Measurements from ENCODE around the gene JARID2.

Gene JARID2

DNA sequence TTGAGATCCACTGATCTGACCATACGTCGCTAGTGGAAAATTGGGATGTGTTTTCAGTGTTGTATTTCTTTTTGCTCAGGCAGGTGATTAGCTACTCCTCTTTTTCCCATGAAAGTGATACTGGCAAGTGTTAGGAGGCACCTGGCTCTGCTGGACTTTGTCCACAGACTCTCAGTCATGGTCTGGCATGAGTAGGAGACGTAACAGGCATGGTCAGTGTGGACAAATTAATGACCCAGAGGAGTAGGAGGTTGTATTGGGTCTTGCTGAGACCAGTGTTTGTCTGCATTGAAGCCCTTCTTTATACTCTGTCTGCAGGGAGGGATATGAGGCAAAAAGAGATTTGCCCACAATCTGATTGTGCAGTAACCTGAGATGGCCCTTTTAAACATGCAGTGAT is 238.3 kb downstream of the JARID2 start:
- DNase-seq (ENCODE audit: low read depth in 4 of 4, low spot score in 1 of 4) = no peak

DNA sequence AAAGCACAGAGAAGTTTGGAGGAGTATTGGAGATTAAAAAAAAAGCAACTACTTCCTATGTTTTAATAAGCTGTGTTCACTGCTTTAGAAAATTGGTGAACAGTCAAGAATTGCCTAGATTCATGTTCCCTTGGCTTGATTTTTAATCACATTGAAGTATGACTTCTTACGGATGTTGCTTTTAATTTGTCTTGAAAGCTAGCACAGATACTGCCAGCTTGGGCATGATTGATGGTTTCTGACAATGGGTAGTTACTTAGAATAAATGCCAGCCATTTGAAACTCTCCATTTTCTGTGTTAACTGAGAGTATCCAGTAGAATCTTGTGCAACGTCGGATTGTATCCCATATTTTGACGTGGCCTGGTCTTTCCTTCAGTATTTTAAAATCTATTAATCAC is 239.0 kb downstream of the JARID2 start:
- DNase-seq (ENCODE audit: low read depth in 4 of 4, low spot score in 1 of 4) = no peak

DNA sequence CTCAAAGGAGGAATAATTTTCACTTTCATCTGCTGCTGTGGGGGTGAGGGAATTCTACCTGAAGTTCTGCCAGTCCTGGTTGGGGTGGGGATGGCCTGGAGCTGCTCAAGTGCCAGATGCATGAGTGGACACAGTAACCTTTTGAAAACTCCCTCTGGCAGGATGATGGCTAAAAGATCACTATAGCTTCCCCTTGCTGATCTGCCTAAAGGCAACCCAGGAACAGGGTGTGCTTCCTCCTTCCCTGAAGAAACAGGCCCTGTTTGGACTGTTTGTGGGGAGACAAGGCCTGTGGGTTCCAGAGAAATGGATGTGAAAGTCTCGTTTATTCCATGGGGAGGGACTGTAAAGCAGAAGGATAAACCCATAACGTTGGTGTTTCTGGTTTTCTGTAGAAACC is 240.1 kb downstream of the JARID2 start:
- DNase-seq (ENCODE audit: low read depth in 4 of 4, low spot score in 1 of 4) = no peak

DNA sequence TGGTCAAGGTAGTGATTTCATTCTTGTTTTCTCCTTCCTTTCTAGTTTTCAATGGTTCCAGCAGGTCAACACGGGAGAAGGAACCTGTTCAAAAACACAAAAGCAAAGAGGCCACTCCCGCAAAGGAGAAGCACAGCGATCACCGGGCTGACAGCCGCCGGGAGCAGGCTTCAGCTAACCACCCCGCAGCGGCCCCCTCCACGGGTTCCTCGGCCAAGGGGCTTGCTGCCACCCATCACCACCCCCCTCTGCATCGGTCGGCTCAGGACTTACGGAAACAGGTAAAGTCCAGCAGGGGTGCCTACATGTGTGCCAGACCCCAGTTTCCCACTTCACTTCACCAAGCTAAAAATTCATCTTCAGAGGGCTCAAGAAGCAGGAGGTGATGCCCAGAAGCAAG is 241.4 kb downstream of the JARID2 start:
- no peak for DNase-seq (ENCODE audit: low read depth in 4 of 4, low spot score in 1 of 4)

DNA sequence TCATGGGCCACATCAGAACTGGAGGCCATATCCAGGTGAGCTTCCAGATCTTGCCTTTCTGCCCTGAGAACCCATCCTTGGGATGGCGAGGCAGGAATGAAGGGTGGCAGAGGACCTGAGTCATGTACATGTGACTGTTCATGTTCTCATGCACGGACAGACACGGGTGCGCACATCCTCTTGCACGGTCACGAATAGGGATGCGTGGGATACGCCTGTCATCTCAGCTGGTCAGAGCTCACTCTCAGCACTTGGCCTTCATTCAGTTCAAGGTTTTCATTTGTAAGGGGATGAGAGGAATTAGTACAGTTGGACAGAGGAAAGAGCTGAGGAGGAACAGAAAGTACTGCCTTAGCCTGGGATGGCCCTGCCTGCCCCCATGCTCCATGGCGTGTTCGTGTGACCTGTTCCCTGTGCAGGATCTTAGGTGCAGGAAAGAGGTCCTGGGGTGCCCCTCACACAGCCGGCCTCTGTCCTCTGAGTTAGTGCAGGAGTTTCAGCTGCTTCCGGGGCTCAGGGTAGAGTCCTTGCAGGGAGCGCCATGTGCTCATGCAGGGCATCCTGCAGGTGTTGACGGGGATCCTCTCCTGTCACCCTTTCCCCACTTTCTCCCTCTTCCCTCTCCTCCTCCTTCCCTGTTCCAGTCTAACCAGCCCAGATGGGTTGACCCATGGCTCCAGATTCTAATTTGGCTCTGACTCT is 243.5 kb downstream of the JARID2 start:
- no peak for DNase-seq (ENCODE audit: low read depth in 4 of 4, low spot score in 1 of 4)

DNA sequence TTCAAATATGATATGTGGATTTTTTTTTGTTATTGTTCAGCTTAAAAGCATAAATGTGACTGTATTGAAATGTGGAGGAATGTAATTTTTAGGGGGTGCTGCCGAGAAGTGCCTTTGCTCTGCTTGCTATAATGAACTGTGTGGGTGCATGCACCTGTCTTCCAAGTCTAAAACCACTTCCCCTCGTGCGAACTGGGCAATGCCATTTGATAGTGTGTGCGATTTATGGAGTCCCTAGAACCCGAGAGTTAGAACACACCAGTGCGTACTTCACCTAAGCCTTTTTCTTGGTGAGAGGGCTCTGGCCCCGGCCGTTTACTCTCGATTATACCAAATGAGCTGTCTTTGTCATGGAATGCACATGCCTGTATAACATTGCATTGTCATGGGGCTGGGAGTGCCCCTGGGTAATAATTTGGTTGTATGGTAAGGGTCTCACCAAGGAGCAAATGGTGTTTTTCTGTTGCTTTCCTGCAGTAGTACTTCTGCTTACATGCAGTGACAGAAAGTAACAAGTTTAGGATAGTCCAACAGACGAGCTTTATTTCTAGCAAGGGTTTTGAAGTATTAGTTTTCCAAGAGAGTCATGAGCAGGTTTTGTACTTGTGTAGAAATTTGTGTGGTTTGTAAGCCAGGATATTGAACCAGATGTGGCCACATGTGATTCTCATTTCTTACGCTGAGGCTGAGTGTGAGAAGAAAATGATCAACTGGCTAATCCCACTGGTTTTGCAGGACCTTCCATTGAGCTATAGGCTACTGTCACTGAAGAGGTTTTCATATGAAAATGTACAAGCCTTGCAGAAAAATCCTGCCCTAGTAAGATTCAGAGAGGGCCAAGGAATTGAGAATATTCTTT is 244.6 kb downstream of the JARID2 start:
- no peak for DNase-seq (ENCODE audit: low read depth in 4 of 4, low spot score in 1 of 4)

DNA sequence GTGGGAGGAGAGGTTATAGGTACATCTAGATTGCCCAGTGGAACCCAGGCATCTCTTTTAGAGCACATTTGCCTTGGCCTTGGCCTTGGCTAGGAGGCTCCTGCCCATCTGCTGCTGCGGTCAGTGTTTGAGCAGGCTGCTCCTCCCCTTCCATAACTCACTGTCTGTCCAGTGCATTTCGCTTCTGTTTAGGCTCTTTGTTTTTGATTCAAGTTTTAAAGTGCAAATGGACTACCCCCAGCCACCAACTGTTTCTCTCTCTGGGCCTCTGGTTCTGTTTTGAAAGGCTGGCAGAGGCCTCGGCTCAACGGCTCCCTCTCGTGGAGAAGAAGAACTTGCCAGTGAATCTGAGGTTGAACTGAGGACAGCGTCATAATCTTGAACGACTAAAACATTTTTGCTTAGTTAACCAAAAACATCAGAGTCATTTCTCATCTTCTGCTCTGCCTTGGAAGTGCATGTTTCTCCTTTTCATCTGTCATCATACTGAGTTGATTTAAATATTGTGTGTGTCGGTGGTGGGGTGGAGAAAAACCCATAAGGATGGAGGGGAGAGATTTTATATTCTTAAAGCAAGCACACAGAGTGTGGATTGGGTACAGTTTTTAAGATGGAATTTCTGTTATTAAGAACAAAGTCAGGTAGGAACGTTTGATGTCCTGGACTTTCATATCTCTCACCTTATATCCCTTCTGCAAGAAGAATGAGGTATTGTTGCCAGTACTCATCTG is 245.6 kb downstream of the JARID2 start:
- DNase-seq (ENCODE audit: low read depth in 4 of 4, low spot score in 1 of 4) = peak; percentile 53 to 69 (median 58)

DNA sequence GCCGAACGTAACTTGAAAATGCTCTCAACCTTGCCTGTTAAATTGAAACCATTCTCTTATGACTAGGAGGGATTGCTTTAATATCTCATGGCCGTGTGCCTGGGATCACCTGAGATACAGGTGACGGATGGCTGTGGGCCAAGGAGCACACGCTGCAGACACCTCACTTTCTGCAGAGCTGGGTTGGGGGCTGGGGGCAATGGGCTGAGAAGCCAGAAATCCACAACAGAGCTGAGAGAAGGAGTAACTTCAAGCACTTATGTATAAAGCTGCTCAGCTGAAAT is 246.1 kb downstream of the JARID2 start:
- DNase-seq (ENCODE audit: low read depth in 4 of 4, low spot score in 1 of 4) = no peak

DNA sequence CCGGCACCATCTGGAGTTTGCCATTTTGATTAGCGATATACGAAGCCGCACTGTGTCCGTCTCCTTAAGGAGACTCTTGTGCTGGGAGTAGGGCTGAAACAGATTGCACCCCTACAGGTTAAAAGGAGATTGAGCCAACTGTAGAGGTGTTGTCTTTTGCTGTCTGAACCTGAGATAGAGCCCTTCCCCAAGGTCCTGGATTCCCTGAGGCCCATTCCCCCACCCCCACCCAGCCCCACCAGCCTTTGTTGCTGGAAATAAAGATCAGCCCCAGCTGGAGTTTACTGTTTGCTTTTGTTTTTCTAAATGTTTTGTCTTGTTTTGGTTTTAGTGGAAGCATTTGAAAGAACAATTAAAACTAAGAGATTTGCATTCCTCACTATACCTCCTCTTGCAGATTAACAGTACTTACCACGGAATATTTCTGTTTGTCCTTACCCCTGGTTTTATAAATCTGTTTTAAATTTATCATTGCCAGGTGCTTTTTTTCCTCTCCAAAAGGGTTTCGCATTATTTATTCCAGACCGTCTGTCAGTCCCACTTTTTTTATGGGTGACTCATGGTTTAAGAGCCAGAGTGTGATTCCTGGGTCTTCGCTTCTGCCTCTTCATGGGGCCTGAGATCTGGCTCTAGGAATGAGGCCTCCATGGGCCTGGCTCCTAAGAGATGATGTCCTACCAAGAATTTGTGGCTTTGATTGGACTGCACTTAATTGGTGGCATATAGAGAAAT is 247.7 kb downstream of the JARID2 start:
- DNase-seq (ENCODE audit: low read depth in 4 of 4, low spot score in 1 of 4) = no peak

DNA sequence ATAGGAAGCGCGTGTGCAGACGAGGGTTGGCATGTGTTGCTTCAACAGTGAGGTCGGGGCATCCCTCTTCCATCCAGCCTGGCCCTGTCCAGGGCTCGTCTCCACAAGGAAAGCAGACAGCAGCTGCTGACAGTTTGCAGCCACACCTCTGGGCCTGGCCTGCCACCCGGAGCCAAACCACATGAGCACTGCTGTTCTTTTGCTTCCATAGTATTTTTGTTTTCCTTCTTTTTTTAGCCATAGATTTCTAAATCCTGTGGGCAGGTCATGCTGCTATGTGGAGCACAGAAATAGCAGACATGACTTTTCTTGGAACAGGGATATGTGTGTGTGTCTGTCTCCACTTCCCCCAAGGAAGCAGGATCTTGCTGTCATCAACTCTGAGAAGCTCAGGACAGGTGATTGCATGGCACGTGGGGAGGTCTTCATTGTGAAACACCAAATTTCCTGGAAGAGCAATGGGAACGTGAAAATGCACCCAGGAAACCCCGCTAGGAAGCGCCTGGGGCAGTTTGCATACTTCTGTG is 249.6 kb downstream of the JARID2 start:
- DNase-seq (ENCODE audit: low read depth in 4 of 4, low spot score in 1 of 4) = no peak

DNA sequence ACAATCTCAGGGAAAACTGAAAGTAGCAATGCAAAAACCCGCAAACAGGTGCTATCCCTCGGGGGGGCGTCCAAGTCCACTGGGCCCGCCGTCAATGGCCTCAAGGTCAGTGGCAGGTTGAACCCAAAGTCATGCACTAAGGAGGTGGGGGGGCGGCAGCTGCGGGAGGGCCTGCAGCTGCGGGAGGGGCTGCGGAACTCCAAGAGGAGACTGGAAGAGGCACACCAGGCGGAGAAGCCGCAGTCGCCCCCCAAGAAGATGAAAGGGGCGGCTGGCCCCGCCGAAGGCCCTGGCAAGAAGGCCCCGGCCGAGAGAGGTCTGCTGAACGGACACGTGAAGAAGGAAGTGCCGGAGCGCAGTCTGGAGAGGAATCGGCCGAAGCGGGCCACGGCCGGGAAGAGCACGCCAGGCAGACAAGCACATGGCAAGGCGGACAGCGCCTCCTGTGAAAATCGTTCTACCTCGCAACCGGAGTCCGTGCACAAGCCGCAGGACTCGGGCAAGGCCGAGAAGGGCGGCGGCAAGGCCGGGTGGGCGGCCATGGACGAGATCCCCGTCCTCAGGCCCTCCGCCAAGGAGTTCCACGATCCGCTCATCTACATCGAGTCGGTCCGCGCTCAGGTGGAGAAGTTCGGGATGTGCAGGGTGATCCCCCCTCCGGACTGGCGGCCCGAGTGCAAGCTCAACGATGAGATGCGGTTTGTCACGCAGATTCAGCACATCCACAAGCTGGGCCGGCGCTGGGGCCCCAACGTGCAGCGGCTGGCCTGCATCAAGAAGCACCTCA is 250.7 kb downstream of the JARID2 start:
- no peak for DNase-seq (ENCODE audit: low read depth in 4 of 4, low spot score in 1 of 4)

DNA sequence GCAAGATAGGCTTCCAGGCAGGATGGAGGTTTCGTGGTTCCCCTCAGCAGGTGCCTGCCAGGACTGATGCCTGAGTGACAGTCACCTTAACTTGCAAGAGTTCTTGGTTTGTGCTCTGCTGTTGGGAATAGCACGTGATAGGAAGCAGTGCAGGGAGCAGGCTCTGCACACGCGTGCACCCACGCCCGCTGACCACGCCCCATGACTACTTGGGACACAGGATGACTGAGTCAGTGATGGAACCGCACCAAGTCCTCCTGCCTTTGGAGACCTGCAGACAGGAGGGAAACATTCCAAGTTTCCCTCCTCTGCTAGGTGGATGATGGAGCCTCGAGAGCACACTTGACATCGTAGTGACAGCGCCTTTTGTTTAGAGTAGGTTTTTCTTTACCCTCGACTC is 252.8 kb downstream of the JARID2 start:
- DNase-seq (ENCODE audit: low read depth in 4 of 4, low spot score in 1 of 4) = no peak

DNA sequence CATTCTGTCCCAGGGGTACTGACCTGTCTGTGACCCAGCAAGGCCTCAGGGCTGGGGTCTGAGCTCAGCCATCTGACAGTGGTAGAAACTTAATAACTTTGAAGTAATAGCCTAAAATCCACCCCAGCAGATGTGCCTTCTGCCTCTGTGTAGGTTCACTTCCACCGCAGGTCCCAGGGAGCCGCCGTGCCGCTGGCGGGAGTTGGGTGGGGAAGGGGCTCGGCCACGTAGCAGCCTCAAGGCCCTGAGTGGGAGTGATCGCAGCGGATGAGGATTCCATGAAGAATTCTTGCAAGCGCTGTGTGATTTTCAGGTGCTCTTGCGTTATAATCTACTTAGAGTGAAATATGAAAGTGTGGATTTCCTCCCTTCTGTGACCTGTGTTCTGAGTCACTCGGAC is 253.3 kb downstream of the JARID2 start:
- DNase-seq (ENCODE audit: low read depth in 4 of 4, low spot score in 1 of 4) = no peak

DNA sequence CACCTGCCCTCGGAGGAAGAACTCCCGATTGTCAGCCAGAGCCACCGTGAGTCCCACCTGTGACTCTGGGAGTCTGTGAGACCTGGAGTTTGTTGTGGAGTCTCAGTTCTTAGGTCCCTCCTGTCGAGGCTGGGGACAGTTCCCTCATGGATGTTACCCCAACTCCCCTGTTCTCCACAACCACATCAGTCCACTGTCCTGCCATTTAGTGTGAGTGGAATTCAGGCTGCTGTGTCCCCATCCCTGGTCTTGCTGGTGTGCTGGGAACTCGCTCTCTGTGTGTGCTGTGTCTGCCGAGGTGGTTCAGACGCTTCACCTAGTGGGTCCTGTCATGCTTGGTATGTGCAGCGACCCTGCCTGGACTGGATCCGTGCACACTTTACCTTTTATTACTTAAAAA is 253.7 kb downstream of the JARID2 start:
- DNase-seq (ENCODE audit: low read depth in 4 of 4, low spot score in 1 of 4) = no peak

DNA sequence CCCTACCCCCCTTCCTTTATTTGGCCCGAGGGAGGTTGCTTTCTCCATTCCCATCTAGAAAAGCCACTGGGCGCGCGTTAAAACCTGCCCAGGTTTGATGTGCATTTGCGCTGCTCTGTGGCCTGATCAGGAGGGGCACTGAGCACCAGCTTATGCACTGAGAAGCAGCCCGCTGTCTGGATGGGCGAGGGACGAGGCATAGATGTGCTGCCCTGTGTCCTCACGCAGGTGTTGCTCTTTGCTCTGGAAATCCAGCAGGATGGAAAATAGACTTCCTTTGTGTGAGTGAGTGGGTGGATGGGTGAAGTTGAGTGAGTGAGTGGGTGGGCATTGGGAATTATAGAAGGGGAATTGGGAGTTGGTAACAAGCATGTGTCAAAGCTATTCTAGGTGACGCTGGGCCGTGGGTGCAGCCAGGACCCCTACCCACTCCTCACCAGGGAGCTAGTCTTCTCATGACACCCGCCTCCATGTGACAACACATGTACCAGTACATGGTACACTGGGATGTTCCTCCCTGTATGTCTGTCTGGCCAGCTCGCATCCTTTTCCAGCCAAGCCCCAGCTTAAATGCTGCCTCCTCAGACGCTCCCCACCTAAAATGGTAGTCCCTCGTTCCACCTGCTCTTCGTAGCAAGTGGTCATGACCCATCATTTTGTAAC is 254.3 kb downstream of the JARID2 start:
- no peak for DNase-seq (ENCODE audit: low read depth in 4 of 4, low spot score in 1 of 4)

DNA sequence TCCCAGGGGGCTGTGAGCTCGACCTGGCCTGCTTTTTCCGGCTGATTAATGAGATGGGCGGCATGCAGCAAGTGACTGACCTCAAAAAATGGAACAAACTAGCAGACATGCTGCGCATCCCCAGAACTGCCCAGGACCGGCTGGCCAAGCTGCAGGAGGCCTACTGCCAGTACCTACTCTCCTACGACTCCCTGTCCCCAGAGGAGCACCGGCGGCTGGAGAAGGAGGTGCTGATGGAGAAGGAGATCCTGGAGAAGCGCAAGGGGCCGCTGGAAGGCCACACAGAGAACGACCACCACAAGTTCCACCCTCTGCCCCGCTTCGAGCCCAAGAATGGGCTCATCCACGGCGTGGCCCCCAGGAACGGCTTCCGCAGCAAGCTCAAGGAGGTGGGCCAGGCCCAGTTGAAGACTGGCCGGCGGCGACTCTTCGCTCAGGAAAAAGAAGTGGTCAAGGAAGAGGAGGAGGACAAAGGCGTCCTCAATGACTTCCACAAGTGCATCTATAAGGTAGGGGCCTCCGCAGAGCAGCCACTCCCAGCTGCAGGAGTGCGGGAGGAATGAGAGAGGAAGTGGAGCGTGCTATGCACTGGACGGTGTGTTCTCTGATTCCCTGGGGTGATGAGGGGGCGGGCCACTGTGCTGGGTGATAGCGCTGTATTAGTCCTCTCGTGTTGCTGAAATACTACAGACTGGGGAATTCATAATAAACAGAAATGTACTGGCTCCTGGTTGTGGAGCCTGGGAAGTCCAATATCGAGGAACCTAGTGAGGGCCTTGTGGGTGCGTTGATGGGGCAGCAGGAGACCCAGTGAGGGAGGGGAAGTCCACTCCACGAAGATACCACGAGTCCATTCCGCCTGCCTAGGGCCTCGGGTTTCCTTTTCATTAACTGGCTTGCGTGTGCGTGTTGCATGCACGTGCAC is 255.3 kb downstream of the JARID2 start:
- no peak for DNase-seq (ENCODE audit: low read depth in 4 of 4, low spot score in 1 of 4)

DNA sequence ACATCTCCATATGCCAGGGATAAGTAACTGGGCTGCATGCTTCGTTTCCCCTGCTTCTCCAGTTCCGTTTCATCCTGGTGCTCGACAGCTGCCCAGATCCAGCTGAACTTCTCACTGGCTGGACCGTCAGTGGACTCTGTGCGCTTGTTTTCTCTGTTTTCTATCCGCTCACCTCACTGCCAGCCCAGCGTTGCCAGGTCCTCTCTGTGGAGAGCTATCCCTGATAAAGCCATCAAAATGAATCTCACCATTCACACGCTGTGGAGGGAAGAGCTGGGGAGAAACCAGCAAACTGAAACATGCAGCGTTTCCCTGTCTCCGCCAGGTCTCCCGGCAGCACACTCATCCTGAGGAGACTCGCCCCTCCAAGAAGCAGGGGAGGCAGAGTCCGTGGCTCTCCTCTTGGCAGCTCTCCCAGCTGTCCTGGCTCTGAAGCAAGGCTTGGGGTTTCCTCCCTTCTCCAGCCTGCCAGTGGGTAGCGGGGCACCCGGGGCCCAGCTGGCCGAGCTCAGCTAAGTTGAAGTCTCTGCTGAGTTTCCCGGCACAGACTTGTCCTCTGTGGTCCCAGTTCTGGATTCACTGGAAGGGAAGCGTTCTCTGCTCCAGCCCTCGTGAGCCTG is 256.1 kb downstream of the JARID2 start:
- no peak for DNase-seq (ENCODE audit: low read depth in 4 of 4, low spot score in 1 of 4)
